HG03432 (cell line): Measurements from ENCODE around the gene PPIP5K1.

Experiments used
- ATAC-seq: cut with Tn5 transposase; IDR thresholded peaks from one replicate; pipeline ENCODE4 v1.9.1; 2021; ENCODE audit warnings: mild to moderate bottlenecking, moderate library complexity; ENCODE audit not compliant: unreplicated experiment

The PPIP5K1 gene

DNA sequence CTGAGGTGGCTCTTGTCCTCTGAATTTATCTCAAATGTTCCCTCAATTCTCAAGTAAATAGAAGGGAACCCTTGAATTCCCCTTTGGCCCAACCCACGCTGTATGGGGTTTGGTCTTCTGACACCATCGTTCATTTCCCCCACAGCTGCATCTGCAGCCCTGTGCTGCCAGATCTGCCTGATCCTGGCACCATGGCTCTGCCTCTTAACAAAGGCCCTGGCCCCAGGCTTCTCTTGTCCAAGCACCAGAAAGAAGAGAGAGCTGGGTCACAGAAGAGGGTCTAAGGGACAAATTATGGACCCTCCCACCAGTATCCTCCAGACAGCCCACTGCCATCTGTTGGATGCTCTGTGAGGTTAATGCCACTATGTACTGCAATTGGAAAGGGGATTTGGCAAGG, 70.8 kb downstream of the PPIP5K1 start:
- no peak for ATAC-seq

DNA sequence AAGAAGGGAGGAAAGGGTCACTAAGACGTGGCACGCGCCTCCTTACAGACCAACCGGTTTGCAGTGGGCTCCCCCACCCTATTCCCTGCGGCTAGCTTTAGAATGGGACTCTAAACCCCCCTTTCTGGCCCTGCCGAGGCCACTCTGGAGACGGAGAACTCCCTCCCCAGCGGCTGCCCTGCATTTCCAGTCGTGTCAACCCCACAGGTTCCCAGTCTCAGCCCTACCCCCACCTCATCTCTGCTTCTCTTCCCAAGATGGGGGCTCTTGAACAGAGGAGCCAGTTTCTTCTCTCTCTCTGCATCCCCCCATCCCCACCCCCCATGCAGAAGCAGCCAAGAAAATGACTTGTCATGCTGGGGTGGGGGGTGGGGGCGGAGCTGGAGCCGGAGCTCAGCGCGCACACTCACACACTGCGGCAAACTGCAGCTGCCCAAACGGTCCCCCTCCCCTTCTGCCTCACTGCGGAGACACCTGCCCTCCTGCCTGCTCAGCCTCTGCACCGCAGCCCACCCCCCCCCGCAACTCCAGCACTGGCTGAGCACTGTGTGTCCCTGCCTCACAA, 71.7 kb downstream of the PPIP5K1 start:
- no peak for ATAC-seq

DNA sequence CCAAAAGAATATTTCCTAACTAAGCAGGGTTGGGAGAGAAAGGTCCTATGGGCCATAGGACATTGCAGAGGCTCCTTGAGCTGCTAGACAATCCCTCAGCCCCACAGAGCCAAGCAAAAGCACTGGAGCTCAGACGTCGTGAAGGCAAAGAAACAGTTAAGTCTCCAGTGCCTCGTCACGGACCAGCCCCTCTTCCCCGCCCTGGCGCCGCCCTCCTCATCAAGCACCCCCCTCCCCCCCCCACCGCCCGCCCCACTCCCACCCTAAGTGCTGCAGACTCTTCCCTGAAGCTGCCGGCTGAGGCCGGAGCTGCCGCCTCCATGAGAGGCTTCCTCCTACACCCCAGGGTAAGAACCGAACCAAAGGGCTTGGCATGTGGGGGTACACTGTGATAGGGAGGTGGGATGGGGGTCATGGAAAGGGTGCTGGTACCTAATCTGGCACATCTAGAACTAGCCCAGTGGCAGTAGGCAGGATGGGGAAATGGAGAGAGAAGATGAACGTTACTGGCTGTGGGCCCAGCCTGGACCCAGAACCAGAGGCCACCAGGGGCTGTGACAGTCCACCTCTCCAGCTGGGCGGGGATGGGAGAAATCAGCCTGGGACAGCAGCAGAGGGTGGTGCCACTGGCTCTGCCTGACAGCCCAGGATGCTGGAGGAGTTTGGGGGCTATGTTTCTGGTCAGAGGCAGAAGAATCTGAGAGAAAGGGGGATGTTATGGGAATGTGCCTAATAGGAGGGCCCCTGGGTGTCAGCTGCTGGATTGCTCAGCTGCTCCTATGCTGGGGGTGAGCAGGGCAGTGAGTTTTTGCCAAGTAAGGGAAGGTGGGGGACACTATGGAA, 72.4 kb downstream of the PPIP5K1 start, which contains the start of gene MAP1A:
MAP1A (plus strand) TSS at position 255 of the 843 bp plus-strand sequence. CDS start 3,866 bp downstream, outside the sequence.
- no peak for ATAC-seq

DNA sequence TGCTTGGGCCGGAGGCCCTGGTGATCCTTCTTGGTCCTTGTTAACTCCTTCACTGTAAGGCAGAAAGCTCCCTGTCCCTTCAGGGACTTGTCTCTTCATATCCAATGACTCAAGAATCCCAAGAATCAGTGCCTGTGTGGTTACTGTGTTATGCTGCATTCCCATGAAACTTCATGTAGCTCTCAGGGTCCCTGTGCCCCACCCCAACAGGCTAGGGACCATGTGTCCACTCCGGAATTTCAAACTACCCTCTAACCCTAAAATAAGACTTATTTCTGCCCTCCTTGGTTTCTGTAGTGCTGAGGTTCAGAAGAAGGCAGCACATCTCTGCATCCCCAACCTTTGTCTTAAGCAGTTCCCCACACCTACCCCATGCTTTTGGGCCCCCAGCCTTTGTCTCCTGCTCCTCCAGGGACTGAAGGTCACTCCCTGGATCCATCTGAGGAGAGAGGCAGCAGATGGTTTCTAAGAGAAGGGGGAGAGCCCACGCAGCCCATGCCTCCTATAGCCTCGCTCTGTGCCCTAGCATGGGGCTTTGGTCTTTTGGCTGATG, 73.1 kb downstream of the PPIP5K1 start:
- no peak for ATAC-seq

DNA sequence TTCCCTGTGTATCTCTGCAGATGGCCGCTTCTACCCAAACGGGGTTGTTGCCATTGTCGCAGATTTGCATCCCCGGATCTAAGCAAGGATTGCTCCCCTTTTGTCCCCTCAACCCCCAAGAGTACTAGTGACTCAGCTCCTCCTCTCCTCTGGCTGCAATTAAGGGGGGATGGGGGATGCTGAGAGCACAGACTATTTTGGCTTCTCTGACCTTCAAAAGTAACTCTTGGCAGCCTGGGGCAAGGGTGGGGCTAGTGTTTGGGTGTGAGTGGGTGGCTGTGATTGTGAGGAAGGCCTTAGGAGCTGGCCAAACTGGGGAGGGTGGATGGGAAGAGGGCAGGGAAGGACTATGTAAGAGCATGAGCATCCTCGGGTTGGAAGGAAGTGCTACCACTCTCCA, 73.8 kb downstream of the PPIP5K1 start:
- no peak for ATAC-seq

DNA sequence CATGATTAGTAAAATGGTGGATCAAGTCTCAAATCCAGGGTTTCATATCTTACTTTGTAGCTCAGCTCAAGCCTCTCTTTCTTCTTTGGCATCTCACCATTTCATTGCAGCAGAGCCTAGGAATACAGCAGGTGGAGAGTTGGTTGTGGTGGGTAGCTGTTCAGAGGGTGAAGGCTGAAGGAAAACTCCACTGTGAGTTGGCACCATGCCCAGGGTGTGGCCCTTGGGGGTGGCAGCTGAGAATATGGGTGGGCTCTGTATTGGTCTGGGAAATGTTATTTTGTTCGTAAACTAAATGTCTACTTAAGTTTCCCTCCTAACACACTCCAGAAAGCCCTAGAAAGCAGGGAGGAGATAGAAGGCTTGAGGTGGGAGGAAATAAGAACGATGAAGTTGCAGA, 74.3 kb downstream of the PPIP5K1 start:
- ATAC-seq, result no peak

DNA sequence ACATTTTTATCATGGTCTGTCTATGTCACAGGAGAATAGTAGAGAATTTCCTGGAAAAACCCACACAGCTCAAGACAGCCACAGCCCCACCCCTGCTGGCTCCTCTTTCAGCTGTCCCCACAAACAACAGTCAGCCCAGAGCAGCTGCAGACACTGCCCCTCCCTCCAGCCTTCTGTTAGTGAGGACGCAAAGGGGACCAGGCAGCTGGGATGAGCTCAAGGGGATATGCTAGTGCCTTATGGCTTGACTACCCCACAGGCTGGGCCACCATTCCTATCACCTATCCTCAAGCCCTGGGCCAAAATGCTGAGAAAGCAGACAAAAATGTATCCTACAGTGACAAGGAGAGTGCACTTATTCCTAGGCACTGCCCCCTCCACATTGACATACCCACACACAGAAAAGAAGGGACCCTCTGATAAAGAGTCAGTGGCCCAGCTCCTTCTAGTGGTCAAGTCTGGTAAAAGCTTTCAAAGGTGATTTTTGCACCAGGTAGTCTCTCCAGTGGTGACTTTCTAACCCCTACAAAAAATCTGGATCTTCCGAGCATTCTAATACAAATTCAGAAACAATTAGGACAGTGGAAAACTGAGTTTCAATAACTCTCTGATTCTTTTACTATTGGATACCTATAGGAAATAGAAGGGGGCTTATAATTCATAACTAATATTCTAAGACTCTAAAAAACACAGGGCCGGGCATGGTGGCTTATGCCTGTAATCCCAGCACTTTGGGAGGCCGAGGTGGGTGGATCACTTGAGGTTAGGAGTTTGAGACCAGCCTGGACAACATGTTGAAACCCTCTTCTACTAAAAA, 75.6 kb downstream of the PPIP5K1 start:
- ATAC-seq, result no peak

DNA sequence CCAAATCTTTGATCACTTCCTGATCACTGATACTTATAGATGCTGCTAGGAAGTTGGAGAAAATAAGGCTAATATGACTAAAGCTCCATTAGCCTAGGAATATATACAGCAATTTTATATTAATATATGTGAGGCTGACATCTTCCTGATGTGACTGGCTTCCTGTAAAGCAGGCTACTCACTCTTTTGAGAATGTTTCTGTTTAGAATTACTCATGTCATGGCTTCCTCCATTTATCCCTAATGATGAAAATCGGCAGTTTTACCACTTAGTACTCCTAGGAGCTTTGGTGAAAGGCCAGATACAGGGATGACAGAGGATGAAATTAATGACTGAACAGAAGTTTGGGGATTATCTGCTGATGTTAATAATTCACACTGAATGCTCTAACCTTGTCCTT, 76.5 kb downstream of the PPIP5K1 start:
- no peak for ATAC-seq

DNA sequence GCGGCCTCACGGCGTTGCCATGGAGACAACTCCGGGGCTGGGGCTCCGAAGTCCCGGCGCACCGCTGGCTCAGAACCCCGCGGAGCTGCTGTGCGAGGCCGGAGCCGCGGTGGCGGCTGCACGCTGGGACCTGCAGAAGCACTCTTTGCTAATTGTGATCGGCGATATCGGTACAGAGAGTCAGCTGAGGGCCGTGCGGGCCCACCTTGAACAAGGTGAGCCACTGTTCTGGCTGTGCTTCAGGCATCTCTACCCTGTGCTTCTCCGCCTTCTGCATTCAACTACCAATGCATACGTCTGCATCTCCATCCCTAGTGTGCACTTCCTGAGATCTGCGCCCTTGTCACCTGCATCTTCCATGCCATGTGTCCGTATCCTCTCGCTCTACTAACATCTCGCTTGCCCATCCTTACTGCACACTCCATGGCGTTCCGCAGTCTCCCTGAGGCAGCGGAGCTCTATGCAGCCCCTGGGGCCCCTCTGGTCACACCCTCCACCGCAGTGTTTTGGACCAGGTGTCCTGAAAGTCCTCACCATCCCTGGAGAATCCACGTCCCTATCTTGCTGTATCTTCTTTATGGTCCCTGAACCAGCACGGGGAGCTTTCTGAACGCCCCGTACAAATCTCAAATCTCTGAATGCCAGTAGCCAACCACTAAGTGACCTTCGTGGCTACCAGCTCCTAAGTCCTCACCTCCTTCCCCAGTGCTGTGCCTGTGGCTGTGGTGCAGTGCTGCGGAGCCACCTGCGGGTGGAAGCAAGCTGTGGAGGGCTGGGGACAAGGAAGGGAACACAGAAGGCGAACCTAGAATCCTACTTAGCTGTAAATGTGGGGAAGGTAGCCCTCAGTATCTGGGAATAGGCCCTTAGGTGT, 78.8 kb downstream of the PPIP5K1 start:
- ATAC-seq, result no peak

DNA sequence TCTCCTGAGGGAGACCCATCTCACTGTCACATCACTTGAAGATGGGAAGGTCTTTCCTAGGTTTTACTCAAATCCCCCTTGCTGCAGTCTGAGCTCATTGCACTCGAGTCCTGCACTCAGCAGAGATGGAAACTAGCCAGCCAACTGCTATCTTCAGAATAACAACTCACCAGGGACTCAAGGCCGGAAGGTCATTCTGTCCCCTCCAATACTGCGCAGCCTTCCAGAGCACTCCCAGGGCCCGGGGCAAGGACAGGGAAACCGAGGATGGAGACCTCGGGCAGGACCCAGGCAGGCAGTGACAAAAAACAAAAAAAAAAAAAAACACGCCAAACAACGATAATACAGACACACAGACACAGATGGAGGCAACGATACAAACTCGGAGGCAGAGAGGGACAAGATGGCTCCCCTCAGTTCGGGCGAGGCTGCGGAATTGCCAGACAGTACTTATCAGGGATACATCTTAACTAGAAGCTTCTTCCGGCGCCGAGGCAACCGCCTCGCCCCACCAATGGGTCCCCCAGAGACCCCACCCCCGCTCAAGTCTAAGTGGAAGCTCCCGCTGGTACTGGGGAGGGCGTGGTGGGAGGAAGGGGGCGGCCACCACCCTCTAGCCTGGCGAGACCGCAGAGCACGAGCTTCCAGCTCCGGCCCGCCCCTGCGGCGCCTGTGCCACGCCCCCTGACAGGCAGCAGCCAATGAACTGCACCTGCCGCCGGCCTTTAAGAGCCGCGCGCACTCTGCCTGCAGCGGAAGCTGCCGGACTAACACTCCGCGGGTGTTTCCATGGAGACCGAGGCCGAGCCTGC, 79.6 kb downstream of the PPIP5K1 start:
- ATAC-seq, result peak; percentile 97

DNA sequence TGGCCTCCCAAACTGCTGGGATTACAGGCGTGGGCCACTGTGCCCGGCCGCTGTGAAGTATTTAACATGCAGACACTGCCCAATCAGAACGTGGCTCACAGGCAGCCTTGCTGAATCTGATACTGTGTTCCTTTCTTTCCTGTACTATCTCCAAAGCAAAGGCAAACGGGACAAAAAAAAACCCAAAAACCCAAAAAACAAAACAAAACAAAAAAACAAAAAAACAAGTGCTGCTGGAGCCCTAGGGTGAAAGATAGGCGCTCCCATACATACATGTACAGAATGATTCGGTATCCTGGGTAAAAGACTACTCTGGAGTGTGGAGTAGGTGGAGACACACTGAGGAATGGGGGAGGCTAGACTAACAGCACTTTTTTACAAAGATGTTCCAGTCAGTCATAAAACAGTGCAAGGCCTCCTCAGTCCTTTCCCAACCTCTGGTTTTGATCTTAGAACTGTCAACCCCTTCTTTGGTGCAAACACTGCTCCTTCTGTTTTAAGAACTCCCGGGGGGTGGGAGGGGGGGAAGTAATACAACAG, 80.3 kb downstream of the PPIP5K1 start:
- ATAC-seq, result no peak

DNA sequence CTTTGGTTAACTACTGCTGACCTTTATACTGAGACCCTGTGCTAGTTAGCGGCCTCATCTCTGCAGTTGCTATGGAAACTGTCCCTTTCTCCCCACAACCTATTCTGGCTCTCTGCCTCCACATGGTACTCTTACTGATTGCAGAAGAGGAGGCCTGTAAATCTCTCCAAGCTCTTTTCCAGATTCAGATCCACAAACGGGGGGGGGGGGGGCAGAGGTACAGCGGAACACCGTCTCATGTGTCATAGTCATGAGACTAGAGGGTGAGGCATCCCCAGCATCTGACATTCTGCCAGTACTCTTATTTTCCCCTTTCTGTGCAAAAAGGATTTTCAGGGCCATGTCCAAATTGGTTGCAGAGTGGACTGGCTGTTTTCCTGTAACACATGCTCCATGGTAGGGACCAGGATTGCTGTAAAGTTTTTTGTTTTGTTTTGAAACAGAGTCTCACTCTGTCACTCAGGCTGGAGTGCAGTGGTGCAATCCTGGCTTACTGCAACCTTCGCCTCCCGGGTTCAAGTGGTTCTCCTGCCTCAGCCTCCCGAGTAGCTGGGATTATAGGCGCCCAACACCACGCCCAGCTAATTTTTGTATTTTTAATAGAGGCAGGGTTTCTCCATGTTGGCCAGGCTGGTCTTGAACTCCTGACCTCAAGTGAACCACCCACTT, 80.9 kb downstream of the PPIP5K1 start:
- ATAC-seq, result no peak

DNA sequence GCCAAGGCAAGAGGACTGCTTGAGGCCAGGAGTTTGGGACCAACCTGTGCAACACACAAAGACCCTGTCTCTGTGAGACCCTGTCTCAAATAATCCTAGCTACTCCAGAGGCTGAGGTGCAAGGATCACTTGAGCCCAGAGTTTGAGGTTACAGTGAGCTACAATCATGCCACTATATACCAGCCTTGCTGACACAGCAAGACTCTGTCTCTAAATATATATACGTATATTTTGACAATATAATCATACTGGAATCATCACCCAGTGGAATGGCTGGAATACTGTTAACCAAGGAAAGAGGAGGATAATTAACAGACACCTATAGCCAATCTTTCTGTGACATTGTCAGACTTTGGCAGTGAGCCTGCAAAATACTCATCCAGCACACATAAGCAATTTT, 81.6 kb downstream of the PPIP5K1 start:
- no peak for ATAC-seq

DNA sequence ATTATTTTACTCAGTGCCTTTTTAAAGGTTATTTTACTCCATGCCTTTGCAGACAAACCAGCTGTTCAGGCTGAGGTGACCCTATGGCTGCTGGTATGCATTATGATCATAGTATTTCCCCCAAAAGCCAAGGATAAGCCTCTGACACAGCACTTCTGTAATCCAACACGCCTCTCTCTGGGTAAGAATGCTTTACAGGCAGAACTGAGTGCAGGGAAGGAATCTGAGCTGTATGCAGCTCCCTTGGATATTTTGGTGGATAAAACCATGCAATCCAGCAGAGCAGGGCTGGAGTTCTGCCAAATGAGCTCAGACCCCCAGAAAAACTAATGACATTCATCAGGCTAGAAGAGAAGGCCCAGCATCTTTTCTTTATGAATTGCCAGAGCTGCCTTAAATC, 84.3 kb downstream of the PPIP5K1 start:
- no peak for ATAC-seq

DNA sequence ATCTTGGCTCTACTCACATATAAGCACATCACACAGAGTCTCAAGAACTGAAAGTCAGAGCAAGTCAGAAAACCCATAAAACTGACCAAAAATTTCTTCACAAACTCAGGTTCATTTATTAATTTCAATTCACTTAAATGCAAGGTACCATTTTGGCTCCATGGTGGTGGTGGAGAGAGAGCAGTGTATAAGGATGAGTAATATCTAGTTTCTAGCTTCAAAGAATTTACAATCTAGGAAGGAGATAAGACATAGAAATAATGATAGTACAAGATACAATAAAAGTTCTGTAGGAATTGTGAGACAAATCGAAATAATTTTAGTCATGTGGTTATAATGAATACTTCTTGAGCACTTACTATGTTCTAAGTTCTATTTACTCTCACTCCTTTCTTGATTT, 90.4 kb downstream of the PPIP5K1 start:
- ATAC-seq, result no peak

DNA sequence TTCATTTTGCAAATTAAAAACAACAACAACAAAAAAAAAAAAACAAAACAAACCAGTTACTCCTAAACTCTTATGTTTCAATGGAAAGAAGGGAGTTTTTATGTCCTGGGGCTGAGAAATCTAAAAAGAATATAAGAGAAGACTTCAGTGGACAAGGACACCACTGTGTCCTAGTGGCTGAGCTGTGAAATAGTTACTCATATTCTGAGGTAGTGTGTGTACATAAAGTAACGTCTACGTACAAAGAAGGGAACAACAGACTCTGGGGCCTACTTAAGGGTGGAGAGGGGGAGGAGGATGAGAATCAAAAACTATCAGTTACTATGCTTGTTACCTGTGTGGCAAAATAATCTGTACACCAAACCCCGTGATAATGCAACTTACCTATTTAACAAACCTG, 91.0 kb downstream of the PPIP5K1 start:
- ATAC-seq, result no peak

DNA sequence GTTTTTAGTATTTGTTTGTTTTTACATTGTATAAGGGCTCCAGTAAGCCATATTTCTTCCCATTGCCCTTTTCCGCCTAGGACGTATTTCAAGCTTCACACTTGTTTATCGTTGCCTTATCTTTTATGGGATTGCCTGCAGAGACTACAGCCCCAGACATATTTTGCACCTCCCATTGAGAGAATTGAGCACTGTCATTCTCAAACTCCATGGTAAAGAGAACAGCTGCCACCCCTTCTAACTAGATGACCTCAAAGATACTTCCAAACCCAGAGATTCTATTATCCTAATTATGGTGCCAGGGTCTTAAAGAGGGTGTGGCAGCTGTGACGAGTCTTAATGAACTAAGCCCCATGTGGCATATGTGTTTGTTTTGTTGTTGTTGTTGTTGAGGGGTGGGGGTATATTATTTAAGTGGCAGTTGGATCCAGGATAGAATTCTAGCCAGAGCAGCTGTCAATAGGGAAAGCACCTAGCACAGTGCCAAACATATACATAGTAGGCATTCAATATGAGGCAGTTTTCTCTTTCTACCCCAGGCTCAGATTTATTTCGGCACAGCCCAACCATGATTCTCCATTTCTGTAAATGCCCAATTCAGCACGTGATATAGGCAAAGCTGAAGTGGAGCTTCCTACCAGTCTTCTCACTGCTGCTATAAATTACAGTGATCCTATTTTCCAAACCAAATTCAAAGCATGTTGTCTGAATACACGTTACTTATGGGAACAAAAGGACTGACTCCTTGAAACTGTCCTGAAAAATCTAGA, 96.1 kb downstream of the PPIP5K1 start:
- ATAC-seq, result no peak
